Prostate gland (tissue), 2 donors: ENCODE results near the gene PATL2.

Source experiments
- CTCF ChIP-seq, 4 experiments: fragments of 200-600 bp in 2 of 4; fragments of 450-650 bp in 2 of 4; sonication (generic) in 2 of 4; IDR thresholded peaks; 1 replicate in 3 of 4; 2 replicates in 1 of 4; pipeline ENCODE4 v1.5.1; 2016 to 2019; ENCODE audit warnings: antibody characterized with exemption in 4 of 4, mild to moderate bottlenecking in 2 of 4, moderate library complexity in 2 of 4
- POLR2A ChIP-seq: fragments of 450-650 bp; IDR thresholded peaks from one replicate; pipeline ENCODE4 v1.6.1; 2016; ENCODE audit warnings: antibody characterized with exemption, mild to moderate bottlenecking
- POLR2AphosphoS5 ChIP-seq: sonication (generic); formaldehyde crosslinking; IDR thresholded peaks from one replicate; pipeline ENCODE4 v1.6.1; 2017; ENCODE audit warnings: antibody characterized with exemption

- no peak for TF ChIP-seq CTCF (IDR thresholded peaks at IDR 0.05)
- TF ChIP-seq POLR2A: no peak
- TF ChIP-seq POLR2AphosphoS5: no peak
These were observed 69.5 kb downstream of the PATL2 start for GRCh38 chr15:44641651-44642050.
